NCI-H510A (cell line): ENCODE results near the gene METTL16.

Source experiments
- DNase-seq: peaks from one replicate; lab custom pipeline; 2025; lab: John Stamatoyannopoulos, UW

Gene METTL16

DNA sequence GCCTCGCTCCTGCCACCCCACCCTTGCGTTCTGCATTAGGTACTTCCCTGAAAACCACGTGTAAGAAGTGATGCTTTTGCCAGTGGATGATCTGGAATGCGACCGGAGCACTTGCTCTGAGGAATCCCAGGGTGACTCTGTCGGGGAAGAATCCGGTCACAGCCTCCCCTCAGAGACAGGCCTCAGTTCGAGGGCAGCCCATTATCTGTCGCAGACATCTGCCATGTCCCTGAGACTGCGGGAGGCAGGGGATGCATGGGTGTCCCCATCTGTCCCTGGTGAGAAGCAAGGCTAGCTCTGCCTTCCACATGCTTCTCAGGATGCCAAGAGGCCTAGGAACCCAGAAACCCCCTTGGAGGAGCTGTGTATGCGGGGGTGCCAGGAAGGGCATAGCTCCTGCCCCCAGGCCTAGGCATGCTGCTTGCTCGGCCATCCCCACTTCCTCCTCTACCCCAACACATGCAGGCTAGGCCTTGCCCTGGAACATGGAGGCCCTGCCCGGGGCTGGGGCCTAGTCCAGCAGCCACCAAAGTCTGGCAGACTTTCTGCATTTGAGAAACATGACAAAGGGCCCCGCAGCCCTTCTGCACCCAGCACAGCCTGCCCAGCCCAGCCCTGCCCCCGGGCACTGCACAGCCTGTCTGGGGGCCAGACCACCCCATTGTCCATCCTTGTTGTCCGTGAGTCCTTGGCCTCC lies 131.3 kb downstream of the METTL16 start:
- DNase-seq: no peak

DNA sequence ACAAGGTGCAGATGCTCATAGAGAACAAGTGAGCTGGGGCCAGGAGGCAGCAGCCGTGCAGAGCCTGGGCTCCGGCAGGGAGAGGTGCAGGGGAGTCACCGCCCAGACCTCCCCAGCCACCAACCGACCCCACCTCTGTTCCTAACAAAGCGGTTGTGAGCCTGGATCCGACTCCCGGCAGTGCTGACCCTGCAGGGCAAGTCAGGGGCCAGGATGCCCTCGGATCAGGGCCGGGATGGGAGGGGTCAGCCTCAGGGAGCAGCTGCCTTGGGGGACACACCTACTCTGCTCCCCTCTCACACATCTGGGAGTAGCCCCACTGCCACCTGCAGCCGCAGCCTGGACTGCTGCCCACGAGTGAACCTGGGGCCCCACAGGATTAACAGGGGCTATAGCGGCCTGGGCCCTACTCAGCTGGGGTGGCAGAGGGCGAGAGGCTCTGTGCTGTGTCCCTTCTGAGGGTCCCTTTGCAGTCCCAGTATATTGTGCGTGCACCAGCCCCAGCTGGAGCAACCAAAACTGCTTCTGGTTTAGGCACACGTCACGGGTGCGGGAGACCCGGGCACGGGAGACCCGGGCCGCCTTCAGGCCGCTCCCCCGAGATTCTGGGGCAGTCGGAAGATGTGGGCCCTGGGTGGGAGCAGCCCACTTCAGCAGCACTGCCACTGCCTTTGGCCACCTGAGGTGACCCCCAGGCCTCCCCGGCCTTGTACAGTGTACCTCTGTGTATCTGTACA lies 132.0 kb downstream of the METTL16 start:
- no peak for DNase-seq

DNA sequence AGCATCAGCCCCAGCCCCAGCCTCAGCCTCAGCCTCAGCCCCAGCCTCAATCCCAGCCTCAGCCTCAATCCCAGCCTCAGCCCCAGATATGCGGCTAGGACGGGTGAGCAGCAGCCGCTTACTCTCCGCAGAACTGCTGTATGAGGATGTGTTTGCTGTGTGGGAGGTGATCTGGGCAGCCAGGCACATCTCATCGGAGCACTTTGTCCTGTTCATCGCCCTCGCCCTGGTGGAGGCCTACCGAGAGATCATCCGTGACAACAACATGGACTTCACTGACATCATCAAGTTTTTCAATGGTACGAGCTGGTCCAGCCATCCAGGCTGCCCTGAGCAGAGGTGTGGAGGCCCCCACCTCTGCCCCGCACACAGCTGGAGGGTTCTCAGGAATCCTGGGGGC lies 132.8 kb downstream of the METTL16 start:
- DNase-seq: no peak

DNA sequence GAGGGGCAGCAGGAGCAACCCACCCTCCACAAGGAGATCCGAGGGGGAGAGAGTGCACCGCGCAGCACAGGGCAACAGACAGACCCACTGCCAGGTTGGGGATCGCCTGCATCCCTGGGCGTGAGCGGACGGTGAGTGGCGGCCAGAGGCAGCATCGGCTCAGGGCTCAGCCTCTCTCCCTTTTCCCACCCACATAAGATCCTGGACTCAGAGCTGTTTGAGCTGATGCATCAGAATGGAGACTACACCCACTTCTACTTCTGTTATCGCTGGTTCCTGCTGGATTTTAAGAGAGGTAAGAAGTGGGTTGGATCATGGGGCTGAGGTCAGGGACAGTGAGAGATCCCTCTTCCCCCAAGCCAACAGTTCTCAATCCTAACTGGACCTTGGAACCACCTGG lies 134.0 kb downstream of the METTL16 start:
- DNase-seq: no peak

DNA sequence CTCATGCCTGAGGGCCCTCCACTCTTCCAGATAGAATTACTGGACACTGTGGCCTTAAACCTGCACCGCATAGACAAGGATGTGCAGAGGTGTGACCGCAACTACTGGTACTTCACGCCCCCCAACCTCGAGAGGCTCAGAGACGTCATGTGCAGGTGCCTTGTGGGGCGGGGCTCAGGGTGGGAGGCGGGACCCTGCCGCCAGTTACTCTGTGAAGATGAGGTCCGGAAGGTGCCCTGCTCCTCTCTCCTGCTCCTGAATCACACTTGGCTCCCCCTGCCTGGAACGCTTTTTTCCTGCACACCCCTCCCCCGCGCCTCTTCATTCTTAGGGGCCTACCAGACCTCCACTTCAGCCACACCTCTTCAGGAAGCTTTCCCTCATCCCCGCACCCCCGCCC lies 135.6 kb downstream of the METTL16 start:
- no peak for DNase-seq

DNA sequence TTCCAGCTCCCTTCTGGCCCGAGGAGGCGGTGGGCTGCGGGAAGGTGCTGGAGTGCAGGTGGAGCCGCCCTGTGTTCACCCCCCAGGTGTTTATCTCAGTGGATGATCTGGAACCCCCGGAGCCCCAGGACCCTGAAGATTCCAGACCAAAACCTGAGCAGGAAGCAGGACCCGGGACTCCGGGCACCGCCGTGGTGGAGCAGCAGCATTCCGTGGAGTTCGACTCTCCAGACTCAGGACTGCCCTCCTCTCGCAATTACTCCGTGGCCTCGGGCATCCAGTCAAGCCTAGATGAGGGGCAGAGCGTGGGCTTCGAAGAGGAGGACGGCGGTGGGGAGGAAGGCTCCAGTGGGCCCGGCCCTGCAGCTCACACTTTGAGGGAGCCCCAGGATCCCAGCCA lies 136.3 kb downstream of the METTL16 start:
- no peak for DNase-seq

DNA sequence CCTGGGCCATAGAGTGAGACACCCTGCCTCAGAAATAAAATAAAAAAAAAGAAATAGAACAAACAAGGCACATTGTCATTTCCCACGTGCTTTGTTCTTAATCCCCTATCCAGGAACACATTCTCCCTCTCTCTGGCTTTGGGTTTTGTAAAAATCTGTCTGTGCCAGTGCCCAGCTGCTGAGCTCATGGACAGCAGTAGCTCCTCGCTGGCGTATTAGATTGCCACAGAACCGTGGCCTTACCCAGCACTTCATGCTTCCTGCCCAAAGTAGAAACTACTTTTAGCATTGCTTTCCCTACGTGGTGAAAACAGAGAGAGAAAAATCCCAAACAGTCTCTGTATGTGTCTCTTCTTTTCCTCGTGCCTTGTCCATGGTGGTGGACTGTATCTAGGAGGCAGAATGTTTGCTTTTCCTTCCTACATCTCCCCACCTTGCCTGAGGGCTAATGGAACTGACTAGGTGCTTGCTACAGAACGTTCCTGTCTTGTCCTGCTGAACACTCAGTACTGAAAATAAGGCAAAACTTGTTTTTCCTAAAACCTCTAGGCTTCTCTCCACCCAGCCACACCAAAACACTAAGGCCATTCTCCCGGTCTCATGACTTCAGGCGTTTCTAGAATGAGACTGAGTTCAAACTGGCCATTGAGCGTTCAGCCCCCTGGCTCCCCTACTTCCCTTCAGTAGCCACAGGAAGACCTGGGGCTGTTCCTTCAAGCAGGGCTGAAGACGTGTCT lies 137.0 kb downstream of the METTL16 start:
- DNase-seq: no peak

DNA sequence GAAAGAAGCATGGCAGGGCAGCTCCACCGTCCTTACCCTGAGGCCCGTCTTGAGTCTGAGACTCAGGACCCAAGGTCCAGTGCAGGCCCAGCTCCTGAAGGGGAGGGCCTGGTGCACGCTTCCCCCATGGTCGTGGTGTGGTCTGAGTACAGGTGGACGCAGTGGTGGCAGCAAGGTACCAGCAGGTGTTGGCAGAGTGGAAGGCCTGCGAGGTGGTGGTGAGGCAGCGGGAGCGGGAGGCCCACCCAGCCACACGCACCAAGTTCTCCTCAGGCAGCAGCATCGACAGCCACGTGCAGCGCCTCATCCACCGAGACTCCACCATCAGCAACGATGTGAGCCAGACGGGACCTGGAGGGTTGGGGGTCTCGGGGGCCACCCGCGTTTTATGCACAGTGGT lies 138.5 kb downstream of the METTL16 start:
- DNase-seq: no peak

DNA sequence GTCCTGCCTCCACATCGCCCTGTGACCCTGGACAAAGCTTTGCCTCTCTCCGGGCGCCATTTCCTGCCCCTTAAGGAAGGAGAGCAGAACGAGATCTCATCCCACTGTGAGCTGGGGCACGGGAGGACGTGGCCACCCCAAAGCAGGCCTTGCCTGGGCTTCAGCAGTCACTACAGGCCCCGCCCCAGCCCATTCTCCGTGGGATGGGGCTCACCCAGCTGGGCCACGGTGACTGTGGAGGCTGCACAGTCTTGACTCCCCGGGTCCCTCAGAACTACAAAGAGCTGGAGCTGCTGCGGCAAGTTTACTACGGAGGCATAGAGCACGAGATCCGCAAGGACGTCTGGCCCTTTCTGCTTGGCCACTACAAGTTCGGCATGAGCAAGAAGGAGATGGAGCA lies 139.0 kb downstream of the METTL16 start:
- DNase-seq: no peak

DNA sequence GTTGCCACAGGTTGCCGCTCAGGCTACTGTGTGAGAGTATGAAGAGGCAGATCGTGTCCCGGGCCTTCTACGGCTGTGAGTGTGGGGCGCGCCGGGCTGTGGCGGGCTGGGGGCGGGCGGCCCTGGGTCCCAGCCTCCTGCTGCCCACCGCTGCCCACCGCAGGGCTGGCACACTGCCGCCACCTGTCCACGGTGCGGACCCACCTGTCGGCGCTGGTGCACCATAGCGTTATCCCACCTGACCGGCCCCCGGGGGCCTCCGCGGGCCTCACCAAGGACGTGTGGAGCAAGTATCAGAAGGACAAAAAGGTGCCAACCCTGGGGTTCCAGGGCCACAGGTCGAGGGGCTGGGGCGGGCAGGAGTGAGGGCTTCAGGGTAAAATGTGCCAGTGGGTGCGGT lies 139.5 kb downstream of the METTL16 start:
- DNase-seq: no peak

DNA sequence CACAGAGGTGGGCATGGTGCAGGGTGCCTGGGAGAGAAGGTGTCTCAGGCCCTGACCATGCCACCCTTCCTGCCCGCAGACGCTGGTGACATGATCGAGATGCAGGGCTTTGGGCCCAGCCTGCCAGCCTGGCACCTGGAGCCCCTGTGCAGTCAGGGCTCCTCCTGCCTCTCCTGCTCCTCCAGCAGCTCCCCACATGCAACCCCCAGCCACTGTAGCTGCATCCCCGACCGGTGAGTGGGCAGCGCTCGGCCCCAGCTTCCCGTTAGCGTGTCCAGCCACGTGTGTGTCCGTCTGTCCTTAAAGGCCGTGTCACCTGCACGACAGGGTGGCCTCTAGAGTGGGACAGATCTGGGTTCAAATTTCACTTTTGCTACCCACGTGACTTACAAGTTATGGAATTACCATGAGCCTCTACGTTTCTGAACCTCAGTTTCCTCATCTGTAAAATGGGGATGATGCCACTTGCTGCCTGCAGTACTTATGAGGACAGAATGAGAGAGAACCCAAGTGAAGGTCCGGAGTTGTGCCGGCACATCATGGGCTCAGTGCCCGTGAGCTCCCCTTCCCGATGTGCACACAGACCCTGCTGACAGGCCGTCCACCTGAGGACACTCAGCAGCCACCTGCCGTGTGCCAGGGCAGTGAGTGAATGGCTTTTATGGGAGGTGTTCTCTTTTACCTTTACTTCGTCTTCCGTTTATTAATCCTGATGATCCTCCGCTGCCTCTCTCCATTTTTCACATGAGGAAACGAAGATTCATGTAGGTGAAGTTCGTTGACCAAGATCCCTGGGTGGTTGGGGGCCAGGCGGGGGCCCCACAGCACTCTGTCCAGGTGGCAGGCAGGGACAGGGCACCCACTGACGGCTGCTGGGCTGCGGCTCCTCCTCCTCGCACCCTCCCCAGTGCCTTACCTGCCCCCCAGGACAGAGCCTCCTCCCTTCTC lies 140.2 kb downstream of the METTL16 start:
- no peak for DNase-seq

DNA sequence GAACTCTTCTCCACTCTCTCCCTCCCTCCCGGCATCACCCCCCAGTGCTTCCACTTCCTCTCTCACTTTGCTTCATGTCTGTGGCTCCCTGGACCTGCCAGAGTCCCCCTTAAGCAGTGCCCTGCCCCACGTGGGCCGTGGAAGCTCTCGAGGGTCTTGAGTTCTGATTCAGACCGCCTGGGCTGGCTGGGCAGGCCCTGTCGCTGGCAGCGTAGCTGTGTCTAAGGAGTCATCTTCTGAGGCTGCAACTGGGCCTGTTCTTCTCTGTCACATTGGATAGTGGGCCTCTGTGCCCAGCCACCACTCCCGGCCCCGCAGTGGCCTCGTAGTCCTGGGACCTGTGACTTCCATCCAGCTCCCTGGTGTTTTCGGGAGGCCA lies 141.5 kb downstream of the METTL16 start:
- DNase-seq: no peak

DNA sequence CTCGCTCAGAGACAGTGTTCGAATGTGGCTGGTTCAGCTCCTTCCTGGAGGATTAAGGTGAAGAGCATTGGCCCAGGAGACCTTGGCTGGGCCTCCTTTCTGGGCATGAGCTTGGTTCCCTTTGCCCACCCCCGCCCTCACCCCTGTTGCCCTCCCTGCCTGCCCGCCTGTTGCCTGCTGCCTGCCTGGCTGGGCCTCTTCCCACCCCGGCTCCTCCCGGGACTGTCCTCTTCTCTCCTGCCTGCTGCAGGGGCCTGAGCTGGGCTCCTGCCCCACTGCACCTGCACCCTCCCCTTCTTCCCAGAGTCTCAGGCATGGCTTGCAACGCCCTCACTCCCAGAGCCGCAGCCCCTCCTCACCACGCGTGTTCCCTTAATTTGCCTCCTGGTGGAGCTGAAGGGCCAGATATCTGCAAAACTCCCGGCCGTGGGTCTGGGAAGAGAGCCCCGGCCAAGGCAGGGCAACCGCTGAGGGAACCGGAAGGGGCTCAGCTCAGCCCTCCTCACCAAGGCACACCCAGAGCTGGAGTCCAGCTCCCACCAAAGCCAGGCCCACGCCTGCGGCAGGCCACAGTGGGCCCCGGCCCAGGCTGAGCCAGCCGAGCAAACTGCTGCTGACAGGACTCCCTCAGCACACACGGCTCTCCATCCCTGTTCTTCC lies 142.0 kb downstream of the METTL16 start:
- DNase-seq: no peak

DNA sequence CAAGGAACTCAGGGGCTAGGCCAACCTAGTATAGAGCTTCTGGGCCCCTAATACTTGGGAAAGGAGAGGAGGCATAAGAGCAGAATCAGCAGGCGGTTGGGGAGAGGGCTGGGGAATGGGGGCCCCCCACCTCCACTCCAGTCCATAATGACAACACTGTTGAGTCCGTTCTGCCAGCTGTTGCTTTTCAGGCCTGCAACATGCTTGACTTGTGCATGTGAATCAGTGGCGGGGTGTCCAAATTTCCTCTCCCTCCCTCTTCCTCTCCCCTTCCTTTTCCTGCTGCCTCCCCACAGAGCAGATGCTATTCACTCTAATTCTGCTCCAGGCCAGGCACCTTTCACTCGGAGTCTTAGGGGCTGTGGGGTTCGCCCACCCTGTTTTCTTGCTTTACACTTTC lies 142.6 kb downstream of the METTL16 start:
- DNase-seq: no peak

DNA sequence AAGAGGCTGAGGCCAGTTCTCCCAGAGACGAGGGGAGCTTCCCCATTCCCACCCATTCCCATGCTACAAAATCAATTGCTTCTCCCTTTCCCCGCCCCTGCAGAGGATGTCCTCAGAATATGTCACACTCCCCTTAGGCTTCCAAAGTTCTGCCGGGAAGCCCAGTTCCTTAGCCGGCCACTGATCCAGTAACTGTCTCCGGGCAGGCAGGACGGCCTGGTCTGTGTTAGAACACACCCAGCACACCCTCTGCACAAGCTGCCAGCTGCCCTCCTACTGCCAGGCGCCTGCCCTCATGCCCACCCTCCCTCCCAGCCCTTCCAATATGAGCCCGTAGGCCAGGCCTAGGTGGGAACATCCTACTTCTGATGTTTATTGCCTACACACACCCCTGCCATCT lies 143.3 kb downstream of the METTL16 start:
- DNase-seq: no peak

DNA sequence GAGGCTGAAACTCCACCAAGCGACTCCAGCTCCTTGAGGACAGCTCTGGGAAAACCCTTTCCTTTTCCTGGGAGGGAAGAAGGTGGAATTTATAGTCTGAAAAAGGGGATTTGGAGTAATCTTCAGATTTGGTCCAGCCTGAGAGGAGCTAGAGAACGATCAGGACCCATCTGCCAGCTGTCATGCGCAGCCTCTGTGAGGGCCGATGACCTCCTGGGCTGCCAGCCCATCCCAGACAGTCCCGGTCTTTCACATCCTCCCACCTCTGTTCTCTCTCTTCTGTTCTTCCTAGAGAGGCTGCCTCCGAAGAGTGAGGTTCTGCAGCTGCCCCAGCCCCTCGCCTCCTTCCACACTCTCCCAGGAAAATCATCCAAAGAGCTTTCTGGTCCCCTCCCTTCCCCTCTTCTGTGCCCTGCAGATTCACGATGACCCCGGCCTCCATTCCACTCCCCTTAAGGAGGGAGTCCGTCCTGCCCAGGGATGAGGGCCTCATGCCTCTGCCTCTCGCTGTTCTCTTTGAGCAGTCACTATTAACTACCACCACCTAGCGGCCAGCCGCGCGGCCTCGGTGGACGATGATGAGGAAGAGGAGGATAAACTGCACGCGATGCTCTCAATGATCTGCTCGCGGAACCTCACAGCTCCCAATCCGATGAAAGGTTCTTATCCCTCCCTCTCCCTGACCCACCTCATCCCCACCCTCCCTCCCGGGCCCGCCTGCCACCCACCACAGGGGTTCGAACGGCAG lies 144.8 kb downstream of the METTL16 start:
- no peak for DNase-seq
